ENCODE results near the gene SLAIN2. TPM values are rescaled to one million over a fixed set of nuclear protein-coding genes. Genes with fewer than 3 reads are reported as not detected.

The SLAIN2 gene
- total RNA-seq, 1 donor from 2014 or later: 90.5 TPM

- no peak for FAIRE-seq
- no peak overlapping the region for H3K27ac ChIP-seq (ENCODE audit: low read depth, low read length)
- no peaks in the 10 kb centered on the region for H4K20me1 ChIP-seq (ENCODE audit: insufficient read depth, low read length)
- H3K4me1 Mint-ChIP-seq (ENCODE audit: low read depth, unreplicated experiment): no peaks in the 10 kb centered on the region
- H3K27me3 ChIP-seq (ENCODE audit: insufficient read depth, low read length): no peaks in the 10 kb centered on the region
- H3K4me3 Mint-ChIP-seq (ENCODE audit: unreplicated experiment): no peak overlapping the region
- H2AFZ ChIP-seq (ENCODE audit: low read depth, low read length): no peak overlapping the region
- H3K9me3 ChIP-seq (ENCODE audit: insufficient read depth, low read depth, low read length): no peaks in the 10 kb centered on the region
- H3K9ac ChIP-seq (ENCODE audit: low read length): no peak overlapping the region
- peaks cover 2% of the 10 kb centered on the region for H3K27me3 Mint-ChIP-seq (ENCODE audit: low read depth, unreplicated experiment)
- no peaks in the 10 kb centered on the region for H3K79me2 ChIP-seq (ENCODE audit: insufficient read depth, low read length)
- H3K36me3 ChIP-seq (ENCODE audit: insufficient read depth, low read length): no peaks in the 10 kb centered on the region
- no peak overlapping the region for H3K27ac Mint-ChIP-seq (ENCODE audit: unreplicated experiment)
- no peak overlapping the region for H3K4me2 ChIP-seq (ENCODE audit: low read length)
- peak; percentile 53 for DNase-seq (ENCODE audit: low read depth)
- TF ChIP-seq, protein P1, sequence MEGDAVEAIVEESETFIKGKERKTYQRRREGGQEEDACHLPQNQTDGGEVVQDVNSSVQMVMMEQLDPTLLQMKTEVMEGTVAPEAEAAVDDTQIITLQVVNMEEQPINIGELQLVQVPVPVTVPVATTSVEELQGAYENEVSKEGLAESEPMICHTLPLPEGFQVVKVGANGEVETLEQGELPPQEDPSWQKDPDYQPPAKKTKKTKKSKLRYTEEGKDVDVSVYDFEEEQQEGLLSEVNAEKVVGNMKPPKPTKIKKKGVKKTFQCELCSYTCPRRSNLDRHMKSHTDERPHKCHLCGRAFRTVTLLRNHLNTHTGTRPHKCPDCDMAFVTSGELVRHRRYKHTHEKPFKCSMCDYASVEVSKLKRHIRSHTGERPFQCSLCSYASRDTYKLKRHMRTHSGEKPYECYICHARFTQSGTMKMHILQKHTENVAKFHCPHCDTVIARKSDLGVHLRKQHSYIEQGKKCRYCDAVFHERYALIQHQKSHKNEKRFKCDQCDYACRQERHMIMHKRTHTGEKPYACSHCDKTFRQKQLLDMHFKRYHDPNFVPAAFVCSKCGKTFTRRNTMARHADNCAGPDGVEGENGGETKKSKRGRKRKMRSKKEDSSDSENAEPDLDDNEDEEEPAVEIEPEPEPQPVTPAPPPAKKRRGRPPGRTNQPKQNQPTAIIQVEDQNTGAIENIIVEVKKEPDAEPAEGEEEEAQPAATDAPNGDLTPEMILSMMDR (IDR thresholded peaks at IDR 0.05; ENCODE audit: insufficient read depth, low read depth, low read length): no peak
- no peak for TF ChIP-seq EZH2 (IDR thresholded peaks at IDR 0.05; ENCODE audit: insufficient read depth, low read length)
- no peaks in the 10 kb centered on the region for H3K9me3 Mint-ChIP-seq (ENCODE audit: unreplicated experiment)
- H3K4me1 ChIP-seq (ENCODE audit: insufficient read depth, low read length): no peaks in the 10 kb centered on the region
- H3K36me3 Mint-ChIP-seq (ENCODE audit: low read depth, unreplicated experiment): no peaks in the 10 kb centered on the region
- H3K4me3 ChIP-seq (ENCODE audit: insufficient read depth, low read depth, low read length): no peak overlapping the region
Observed at GRCh38 chr4:48300004-48300403, 41.3 kb upstream of the SLAIN2 start.

GRCh38 chr4:48305508-48305907 is 35.8 kb upstream of the SLAIN2 start:
- no peak overlapping the region for H3K4me3 Mint-ChIP-seq (ENCODE audit: unreplicated experiment)
- Histone ChIP-seq H3K4me1 (ENCODE audit: insufficient read depth, low read length) (no peaks in the 10 kb centered on the region), H3K27ac (ENCODE audit: low read depth, low read length) (no peak overlapping the region), H3K9me3 (ENCODE audit: insufficient read depth, low read depth, low read length) (no peaks in the 10 kb centered on the region), H3K4me3 (ENCODE audit: insufficient read depth, low read depth, low read length) (no peak overlapping the region), H3K36me3 (ENCODE audit: insufficient read depth, low read length) (no peaks in the 10 kb centered on the region), H2AFZ (ENCODE audit: low read depth, low read length) (no peak overlapping the region), H3K4me2 (ENCODE audit: low read length) (no peak overlapping the region), H3K27me3 (ENCODE audit: insufficient read depth, low read length) (no peaks in the 10 kb centered on the region), H4K20me1 (ENCODE audit: insufficient read depth, low read length) (no peaks in the 10 kb centered on the region), H3K9ac (ENCODE audit: low read length) (no peak overlapping the region), H3K79me2 (ENCODE audit: insufficient read depth, low read length) (no peaks in the 10 kb centered on the region)
- H3K27me3 Mint-ChIP-seq (ENCODE audit: low read depth, unreplicated experiment): no peaks in the 10 kb centered on the region
- DNase-seq (ENCODE audit: low read depth): no peak
- H3K4me1 Mint-ChIP-seq (ENCODE audit: low read depth, unreplicated experiment): no peaks in the 10 kb centered on the region
- TF ChIP-seq, protein P1 (IDR thresholded peaks at IDR 0.05; ENCODE audit: insufficient read depth, low read depth, low read length): no peak
- no peak for TF ChIP-seq EZH2 (IDR thresholded peaks at IDR 0.05; ENCODE audit: insufficient read depth, low read length)
- no peaks in the 10 kb centered on the region for H3K9me3 Mint-ChIP-seq (ENCODE audit: unreplicated experiment)
- no peak for FAIRE-seq
- no peak overlapping the region for H3K27ac Mint-ChIP-seq (ENCODE audit: unreplicated experiment)
- H3K36me3 Mint-ChIP-seq (ENCODE audit: low read depth, unreplicated experiment): no peaks in the 10 kb centered on the region

- Mint-ChIP-seq H3K4me1 (ENCODE audit: low read depth, unreplicated experiment) (no peaks in the 10 kb centered on the region), H3K9me3 (ENCODE audit: unreplicated experiment) (no peaks in the 10 kb centered on the region), H3K4me3 (ENCODE audit: unreplicated experiment) (no peak overlapping the region), H3K36me3 (ENCODE audit: low read depth, unreplicated experiment) (no peaks in the 10 kb centered on the region), H3K27me3 (ENCODE audit: low read depth, unreplicated experiment) (no peaks in the 10 kb centered on the region), H3K27ac (ENCODE audit: unreplicated experiment) (no peak overlapping the region)
- no peak for TF ChIP-seq EZH2 (IDR thresholded peaks at IDR 0.05; ENCODE audit: insufficient read depth, low read length)
- TF ChIP-seq, protein P1 (IDR thresholded peaks at IDR 0.05; ENCODE audit: insufficient read depth, low read depth, low read length): no peak
- Histone ChIP-seq H3K36me3 (ENCODE audit: insufficient read depth, low read length) (no peaks in the 10 kb centered on the region), H3K4me2 (ENCODE audit: low read length) (no peak overlapping the region), H4K20me1 (ENCODE audit: insufficient read depth, low read length) (no peaks in the 10 kb centered on the region), H3K4me1 (ENCODE audit: insufficient read depth, low read length) (no peaks in the 10 kb centered on the region), H3K9ac (ENCODE audit: low read length) (no peak overlapping the region), H3K79me2 (ENCODE audit: insufficient read depth, low read length) (no peaks in the 10 kb centered on the region), H2AFZ (ENCODE audit: low read depth, low read length) (no peak overlapping the region), H3K27me3 (ENCODE audit: insufficient read depth, low read length) (no peaks in the 10 kb centered on the region), H3K4me3 (ENCODE audit: insufficient read depth, low read depth, low read length) (no peak overlapping the region), H3K9me3 (ENCODE audit: insufficient read depth, low read depth, low read length) (no peaks in the 10 kb centered on the region), H3K27ac (ENCODE audit: low read depth, low read length) (no peak overlapping the region)
- no peak for DNase-seq (ENCODE audit: low read depth)
- peak; percentile 9 for FAIRE-seq
Observed at GRCh38 chr4:48307528-48307927, 33.8 kb upstream of the SLAIN2 start.
